A172 (cell line): ENCODE data around the gene ABCD1. TPM values are rescaled to one million over a fixed set of nuclear protein-coding genes. Genes with fewer than 3 reads are reported as not detected.
"Not testable (repeated sequence)": the region's sequence is repeated elsewhere in the genome, so short reads cannot be mapped to it uniquely, and the experiment has no call there.

ENCODE experiments used
- DNase-seq: peaks from one replicate; pipeline ENCODE4 v3.0.0-alpha.2; 2015; ENCODE audit warnings: low spot score
- total RNA-seq: library from RNA; depleted of rRNA; stranded (reverse); fragments of >200 nt; shearing (Covaris generic); gene quantifications from 2 replicates; pipeline ENCODE4 v1.2.3, GENCODE V29; 2014; rRNA removed

ABCD1 gene
- total RNA-seq, result 44.7 and 44.8 TPM in 2 replicates

DNA sequence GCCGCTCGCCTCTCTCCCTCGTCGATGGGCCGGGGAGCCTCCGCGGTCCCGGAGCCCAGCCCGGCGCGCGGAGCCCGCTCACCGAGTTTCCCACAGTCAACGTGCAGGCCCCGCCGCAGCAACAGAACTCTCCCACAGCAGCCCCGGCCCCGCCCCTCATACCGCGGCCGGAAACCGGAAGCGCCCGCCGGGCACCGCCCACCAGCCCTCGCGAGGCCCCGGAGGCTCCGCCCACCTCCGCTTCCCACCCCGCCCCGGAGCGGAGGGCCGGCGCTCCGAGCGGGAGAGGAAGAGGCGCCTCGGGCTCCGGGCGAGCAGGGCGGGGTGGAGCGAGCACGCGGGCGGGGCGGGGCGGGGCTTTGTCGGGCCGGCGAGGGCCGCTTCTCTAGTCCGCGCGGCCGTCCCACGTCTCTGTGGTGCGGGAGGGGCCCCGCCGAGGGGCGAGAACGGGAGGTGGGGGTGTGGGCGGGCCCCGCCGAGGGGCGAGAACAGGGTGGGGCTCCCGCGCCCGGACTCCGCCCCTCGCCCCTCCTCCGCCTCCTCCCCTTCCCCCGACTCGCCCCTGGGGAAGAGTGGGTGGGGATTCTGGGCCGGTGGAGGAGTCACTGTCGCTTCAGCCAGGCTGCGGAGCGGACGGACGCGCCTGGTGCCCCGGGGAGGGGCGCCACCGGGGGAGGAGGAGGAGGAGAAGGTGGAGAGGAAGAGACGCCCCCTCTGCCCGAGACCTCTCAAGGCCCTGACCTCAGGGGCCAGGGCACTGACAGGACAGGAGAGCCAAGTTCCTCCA, at the start of gene ABCD1, which contains the start of gene BCAP31:
Gene ABCD1 (plus strand): TSS at position 605 of the 787 bp plus-strand sequence. CDS start 411 bp downstream, outside the sequence.
Gene BCAP31 (minus strand): TSS at position 136 of the 787 bp plus-strand sequence. CDS start 1,143 bp downstream, outside the sequence.
- DNase-seq, result peak; percentile 85

DNA sequence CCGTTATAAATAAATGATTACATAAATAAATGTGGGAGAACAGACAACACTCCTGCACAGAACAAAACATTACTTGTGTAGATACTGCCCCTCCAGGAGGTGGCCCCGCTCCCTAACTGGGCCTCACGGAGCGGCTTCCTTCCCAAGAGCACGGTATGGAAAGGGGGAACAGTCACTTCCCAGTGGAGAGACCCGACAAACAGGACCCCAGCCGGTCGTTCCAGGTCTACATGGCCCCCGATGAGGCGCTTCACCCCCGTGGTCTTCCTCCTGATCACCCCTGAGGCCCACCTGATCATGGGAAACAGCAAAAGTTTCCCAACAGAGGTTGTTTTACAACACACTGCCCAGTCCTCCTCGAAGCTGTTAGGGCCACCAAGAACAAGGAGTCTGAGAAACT, 43.5 kb upstream of the ABCD1 start:
- DNase-seq, result no peak

DNA sequence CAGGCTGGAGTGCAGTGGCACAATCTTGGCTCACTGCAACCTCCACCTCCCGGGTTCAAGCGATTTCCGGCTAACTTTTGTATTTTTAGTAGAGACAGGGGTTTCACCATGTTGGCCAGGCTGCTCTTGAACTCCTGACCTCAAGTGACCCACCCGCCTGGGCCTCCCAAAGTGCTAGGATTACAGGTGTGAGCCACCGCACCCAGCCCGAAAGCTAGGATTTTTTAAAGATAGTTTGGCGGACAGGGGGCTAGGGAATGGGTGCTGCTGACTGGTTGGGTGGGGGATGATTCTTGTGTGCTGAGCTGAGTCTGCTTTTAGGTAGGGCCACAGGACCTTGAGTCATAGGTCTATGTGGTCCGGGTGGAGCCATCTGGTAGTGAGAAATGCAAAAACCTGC, 41.2 kb upstream of the ABCD1 start:
- not testable (repeated sequence) for DNase-seq

DNA sequence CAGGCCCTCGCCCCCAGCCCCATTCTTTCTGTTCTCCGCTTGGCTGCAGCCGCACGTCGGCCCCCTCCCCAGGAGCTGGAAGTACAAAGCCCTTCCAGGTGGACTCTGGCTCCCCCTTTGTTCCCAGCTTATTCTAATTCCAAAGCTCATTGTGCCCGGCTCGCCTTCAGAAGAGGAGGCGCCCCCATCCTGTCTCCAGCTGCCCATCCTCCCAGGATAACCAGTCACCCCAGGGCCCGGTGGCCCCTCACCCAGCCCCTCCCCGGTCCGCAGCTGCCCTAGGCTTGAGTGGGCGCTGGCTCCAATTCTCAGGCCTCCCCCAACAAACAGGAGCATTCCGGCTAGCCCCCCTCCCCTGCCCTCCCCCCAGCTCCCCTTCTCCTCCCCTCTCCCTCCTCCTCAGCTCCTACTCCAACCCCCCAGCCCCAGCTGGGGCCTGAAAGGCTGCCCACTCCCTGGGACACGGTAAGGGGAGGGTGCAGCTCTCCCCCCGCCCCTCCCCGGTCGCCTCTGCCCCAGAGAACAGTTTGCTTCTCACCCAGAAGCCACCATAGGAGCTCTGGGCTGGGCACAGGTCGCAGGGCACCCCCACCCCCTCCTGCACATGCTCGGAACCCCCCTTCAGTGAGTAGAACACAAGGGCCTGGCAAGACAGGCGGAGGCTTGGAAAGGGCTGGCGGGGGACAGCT, 40.0 kb upstream of the ABCD1 start:
- DNase-seq, result no peak

DNA sequence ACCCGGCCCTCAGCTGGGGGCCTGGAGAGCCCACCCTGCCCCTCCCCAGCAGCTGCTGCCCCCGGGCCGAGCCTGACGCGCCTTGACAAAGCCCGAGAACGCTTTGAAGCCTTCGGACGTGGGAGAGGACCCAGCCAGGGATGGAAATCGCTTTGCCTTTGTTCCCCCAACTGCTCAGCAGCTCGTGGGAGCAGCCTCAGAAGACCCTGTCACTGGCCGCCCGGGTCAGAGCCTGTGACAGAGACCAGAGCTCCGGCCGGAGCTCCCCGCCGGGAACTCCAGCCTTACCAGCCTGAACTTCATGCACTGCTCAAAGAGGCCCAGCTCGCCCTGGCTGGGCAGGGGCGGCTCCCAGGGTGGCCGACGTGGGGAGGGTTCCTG, 39.5 kb upstream of the ABCD1 start:
- no peak for DNase-seq

DNA sequence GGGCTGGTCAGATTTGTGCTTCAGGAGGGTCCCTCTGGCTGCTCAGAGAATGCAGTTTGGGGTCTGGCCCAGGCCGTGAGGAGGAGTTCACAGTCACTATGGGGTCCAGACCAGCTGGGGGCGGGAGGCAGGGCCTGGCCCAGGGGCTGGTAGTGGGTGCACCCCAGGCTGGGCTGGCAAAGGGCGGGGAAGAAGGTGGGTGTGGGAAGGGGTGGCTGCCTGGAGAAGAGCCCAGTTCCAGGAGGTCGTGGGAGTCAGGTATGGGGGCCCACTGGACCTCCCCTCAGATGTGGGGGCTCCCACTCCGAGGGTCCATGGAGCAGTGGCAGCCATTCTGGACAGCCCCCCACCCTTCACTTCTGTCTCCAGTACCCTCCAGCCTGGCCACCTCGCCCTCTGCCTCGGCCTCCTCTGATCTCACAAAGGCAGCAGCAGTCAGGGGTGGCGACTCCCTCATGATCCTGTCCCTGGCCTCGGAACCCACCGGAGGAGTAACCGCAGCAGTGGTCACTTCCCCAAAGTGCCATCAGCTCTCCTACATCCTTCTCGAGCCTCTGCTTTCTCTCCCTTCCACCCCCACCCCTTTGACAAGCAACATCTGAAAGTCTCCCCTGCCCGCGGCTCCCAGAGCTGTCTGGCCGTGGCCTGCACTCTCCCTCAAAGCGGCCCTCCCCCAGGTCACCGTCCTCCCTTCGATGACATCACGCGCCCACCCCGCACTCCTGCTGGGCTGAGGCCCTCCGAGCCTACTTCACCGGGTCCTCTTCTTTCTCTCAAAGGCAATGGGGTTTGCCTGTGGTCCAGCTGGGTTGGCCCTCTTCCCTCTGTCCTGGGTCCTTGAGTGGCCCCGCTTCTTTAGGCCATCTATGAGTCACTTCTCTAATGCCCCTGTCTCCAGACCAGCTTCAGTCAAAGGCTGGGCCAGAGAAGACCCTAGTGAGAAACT, 38.6 kb upstream of the ABCD1 start:
- no peak for DNase-seq

DNA sequence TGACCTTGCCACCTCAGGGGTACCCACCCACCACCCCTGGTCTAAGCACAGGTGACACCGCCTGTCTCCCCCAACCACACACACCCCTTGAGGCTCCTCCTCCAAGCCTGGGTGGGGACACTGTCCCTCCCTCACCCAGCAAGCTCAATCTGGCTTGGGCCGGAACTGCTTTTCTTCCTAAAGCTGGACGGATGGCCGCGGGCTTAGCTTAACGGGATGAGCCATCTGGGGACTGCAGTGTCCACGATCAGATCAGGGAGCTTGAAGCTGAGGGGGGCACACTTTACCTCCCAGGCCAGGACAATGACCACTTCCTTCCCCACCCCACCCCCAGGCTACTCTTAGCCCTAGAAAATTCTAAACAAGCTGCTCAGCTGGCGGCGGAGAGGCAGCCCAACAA, 37.9 kb upstream of the ABCD1 start:
- DNase-seq, result no peak

DNA sequence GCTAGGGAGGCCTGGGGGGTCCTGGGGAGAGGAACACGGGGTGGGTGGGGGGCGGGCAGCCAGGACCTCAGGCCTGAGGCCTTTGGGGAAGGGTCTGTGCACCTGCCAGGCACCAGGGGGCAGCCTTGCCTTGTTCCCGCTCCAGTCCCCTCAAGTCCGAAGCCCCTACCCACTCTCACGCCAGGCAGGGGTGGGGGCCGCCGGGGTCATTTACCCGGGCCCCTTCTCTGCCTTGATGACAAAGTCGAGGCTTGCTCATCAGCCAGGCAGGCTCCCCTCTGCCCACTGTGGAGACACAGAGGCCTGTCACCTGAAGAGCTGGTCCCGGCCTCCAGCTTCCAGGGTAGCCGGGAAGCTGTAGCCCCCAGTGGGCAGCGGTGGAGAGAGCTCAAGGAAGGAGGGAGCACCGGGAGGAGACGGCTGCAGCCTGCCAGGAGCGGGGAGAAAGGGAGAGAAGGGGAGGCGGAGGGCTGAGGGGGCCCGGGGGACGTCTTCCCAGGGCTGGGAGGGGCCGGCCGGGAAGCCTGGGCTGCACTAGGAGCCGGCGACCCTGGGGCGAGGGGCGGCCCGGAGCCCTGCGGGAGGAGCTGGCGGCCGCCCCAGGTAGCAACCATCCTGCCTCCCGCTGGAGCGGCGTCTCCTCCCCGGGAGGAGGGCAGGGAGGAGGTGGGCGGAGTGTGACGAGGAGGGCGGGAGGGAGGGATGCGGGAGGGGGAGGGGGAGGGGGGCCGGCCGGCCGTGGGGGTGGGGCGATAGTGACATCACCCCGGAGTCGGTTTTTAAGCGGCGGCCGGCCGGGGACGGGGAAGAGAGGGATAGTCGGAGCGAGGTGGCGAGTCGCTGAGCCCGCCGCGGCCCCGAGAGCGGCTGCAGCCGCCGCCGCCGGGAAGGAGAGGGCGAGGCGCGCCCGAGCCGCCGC, 37.3 kb upstream of the ABCD1 start, which contains the start of gene SLC6A8:
Gene SLC6A8 (plus strand): TSS at position 806 of the 919 bp plus-strand sequence. CDS start 649 bp downstream, outside the sequence.
- peak; percentile 43 for DNase-seq

DNA sequence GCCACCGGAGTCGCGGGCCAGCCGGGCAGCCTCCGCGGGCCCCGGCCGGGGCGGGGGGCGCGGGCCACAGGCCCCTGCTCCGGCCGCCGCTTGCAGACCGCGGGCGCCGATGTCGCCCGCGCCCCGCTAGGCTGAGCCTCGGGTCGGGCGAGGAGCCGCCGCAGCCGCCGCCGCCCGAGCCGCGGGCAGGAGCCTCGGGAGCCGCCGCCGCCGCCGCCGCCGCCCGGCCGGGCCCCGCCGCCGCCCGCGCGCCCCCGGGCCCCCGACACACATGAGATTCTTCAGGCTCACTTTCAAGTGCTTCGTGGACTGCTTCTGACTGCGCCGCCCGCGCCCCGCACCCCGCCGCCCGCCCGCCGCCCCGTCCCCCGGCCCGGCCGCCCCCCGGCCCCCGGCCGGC, 36.6 kb upstream of the ABCD1 start:
- no peak for DNase-seq

DNA sequence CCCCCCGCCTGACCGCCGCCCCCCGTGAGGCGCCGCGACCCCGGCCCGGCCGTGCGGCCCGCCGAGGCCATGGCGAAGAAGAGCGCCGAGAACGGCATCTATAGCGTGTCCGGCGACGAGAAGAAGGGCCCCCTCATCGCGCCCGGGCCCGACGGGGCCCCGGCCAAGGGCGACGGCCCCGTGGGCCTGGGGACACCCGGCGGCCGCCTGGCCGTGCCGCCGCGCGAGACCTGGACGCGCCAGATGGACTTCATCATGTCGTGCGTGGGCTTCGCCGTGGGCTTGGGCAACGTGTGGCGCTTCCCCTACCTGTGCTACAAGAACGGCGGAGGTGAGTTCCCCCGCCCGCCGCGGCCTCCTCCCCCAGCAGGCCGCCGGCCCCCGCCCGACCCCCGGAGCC, 36.1 kb upstream of the ABCD1 start:
- no peak for DNase-seq

DNA sequence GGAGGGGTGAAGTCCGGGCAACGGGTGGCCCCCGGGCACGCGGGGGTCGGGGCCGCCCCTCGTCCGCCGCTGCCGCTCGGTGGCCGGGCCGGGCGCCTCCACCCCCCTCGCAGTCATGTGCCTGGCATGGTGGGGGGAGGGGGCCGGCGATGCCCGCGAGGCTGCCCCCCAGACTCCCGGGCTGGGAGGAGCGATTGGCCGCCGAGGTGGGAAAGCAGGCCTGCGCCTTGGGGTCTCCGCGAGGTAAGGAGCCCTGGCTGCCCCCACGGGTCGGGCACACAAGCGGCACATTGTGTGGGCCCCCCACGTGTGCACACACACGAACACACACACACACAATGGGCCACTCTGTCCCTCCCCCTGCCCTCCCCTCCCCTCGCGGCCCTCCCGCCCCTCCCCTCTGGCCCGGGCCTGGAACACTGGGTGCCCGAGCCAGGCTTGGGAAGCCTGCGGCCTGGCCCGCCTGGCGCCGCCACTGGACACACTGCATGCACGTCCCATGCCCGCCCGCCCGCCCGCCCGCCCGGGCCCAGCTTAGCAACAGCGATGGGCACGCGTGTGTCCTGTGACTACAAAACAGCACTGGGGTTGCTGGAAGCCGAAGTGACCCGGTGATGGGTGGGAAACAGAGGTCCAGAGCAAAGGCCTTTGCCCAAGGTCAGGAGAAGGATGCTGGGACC, 35.6 kb upstream of the ABCD1 start:
- DNase-seq, result no peak

DNA sequence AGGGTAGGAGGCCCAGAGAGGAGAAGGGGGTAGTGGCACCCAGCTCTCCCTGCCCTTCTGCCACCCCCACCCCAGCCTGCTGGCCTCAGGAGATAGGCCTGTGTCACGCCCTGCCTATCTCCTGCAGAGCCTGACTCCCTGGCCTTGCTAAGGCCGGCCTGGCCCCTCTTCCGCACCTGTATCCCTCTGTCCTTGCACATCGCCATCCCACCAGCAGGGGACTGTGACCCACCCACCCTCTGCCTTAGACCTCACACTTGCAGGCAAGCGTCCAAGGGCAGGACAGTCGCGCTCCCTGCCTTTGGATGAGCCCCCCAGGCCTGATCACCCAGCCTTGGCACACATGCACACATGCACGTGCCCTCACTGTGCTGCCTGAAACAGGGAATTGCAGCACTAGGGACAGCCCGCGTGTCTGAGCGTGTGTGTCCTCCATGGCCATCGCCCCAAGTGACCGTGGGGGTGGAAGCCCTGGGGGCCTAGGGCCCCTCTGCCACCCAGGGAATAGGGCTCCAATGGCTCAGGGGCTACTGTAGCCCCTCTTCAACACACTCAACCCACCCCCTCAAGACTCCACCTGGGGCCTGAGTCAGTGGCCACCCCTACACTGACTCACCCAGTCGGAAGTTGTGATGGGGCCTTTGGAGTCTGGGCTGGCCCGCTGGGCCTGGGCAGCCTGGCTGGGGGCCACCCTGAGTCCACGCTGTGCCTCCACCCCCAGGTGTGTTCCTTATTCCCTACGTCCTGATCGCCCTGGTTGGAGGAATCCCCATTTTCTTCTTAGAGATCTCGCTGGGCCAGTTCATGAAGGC, 34.8 kb upstream of the ABCD1 start:
- DNase-seq, result peak; percentile 46

DNA sequence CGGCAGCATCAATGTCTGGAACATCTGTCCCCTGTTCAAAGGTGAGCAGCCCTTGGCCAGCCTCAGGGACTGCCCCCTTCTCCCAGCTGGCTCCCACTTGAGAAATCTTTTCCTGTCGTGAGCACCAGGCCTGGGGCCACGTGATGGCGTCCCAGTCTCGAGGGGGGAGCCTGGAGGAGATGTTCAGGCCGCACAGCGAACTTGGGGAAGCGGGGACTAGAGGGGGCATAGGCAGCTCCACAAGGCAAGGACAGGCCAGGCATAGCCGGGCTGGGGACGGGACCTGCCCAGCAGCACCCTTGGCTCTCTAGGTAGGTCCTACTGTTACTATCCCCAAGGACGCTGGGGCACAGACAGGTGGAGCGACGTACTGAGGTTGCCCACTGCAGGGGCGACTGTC, 34.2 kb upstream of the ABCD1 start:
- DNase-seq, result no peak

DNA sequence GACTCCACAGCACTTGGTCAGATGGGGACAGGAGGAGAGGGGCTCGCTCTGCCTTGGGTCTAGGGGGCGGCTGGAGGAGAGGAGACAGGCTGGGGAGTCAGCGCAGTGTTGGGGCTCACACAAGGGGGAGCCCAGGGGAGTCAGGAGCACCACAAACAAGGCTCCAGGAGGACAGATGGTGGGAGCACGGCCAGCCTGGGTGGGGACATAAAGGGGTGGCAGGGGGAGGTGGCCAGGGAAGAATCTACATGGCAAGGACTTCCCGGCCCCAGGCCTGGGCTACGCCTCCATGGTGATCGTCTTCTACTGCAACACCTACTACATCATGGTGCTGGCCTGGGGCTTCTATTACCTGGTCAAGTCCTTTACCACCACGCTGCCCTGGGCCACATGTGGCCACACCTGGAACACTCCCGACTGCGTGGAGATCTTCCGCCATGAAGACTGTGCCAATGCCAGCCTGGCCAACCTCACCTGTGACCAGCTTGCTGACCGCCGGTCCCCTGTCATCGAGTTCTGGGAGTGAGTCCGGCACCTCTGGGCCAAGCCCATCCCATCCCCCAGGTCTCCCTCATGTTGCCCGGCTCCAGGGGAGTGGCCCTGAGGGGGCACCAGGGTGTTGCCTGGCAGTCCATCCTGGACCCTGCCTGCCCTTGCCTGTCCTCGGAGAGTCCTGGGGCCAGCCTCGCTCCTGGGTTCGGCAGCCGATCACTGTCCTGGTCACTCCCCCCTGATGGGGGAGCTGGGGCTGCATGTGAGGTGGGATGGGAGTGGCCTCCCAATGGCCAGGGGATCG, 33.4 kb upstream of the ABCD1 start:
- not testable (repeated sequence) for DNase-seq

DNA sequence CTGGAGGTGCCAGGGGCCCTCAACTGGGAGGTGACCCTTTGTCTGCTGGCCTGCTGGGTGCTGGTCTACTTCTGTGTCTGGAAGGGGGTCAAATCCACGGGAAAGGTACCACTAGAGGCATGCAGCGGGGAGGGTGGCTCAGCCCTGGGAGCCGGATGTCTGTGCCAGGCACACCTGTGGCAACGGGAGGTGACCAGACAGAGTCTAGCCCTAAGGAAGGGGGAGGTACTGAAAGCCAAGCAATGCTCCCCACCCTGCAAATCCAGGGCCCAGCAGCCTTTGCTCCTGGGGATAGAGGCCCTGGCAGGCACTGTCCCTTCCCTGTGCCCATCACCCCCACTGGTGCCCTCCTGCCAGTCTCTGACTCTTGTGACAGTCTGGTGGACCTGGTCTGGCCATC, 32.7 kb upstream of the ABCD1 start:
- DNase-seq, result no peak

DNA sequence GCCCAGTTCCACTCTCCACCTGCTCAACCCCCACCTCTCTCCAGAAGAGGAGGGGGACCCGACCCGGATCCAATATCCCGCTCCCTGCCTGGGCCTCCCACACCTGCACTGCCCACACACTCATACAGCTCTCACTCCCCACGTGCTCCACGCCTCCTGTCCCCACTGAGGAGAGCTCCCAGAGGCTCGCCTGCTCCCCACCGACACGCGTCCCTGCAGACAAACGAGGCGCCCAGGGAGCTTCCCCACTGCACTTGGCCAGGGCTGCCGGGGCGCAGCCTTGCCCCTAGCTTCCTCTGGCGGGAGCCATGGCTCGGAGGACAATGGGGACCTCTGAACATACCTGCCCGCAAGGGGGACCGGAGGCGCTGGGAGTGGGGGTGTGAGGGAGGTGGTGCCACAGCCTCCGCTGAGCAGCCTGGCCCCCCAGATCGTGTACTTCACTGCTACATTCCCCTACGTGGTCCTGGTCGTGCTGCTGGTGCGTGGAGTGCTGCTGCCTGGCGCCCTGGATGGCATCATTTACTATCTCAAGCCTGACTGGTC, 32.0 kb upstream of the ABCD1 start:
- DNase-seq, result no peak

DNA sequence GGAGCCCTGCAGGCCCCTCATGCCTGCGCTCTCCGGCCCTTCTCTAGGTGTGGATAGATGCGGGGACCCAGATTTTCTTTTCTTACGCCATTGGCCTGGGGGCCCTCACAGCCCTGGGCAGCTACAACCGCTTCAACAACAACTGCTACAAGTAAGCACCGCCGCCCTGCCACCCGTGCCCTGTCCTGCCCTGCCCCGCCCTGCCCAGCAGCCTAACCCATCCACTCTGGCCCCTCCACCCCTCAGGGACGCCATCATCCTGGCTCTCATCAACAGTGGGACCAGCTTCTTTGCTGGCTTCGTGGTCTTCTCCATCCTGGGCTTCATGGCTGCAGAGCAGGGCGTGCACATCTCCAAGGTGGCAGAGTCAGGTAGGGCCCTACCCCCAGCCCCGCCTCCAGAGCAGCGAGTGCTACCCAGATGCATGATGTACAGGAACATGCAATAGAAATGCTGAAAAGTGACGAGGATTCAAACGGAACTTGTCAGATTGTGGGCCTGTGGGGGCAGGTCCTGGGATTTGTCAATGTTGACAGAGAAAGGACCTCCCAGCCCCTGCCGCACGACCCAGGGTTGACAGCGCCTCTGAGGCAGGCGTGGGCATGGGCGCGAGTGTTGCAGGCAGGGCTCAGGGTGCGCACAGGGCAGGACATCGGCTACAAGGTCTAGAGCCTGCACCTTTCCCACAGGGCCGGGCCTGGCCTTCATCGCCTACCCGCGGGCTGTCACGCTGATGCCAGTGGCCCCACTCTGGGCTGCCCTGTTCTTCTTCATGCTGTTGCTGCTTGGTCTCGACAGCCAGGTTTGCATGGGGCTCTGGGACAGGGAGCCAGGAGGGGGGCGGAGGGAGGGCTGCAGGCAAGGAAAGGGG, 31.2 kb upstream of the ABCD1 start:
- DNase-seq, result no peak
